HL-60 (cell line): ENCODE measurements around the gene FADS3.

Experiments used
- DNase-seq, 2 experiments: peaks; one replicate each; pipeline ENCODE4 v3.0.0-alpha.2; 2010 to 2020; ENCODE audit warnings: low read depth in 1 of 2, low spot score in 1 of 2
- H3K27ac ChIP-seq: fragments of 250-450 bp; sonication (Bioruptor Pico); replicated peaks from 2 replicates; pipeline ENCODE4 v1.5.1; 2020; ENCODE audit warnings: mild to moderate bottlenecking, moderate library complexity
- H3K27me3 ChIP-seq: fragments of 250-450 bp; sonication (Bioruptor Pico); 2 replicates; pipeline ENCODE4 v1.5.1; 2021; ENCODE audit warnings: mild to moderate bottlenecking, moderate library complexity; ENCODE audit not compliant: insufficient read depth, poor library complexity, severe bottlenecking
- H3K4me3 ChIP-seq: replicated peaks from 2 replicates; pipeline ENCODE4 v1.5.1; 2011; ENCODE audit warnings: mild to moderate bottlenecking, control low read depth, low read length; ENCODE audit not compliant: insufficient read depth
- GABPA ChIP-seq: IDR thresholded peaks from 2 replicates; pipeline ENCODE4 v1.6.1; 2012; ENCODE audit warnings: low read depth
- POLR2AphosphoS5 ChIP-seq: IDR thresholded peaks from 2 replicates; pipeline ENCODE4 v1.6.1; 2012; ENCODE audit warnings: low read depth
- SPI1 ChIP-seq: IDR thresholded peaks from 2 replicates; pipeline ENCODE4 v1.6.1; 2012; ENCODE audit warnings: low read depth, mild to moderate bottlenecking, borderline replicate concordance
- TF ChIP-seq, protein P1 (sequence below): IDR thresholded peaks from 2 replicates; pipeline ENCODE4 v1.6.1; 2012; ENCODE audit warnings: low read depth; ENCODE audit not compliant: insufficient replicate concordance
- TF ChIP-seq, protein P2 (sequence below): IDR thresholded peaks from one replicate; pipeline ENCODE4 v1.5.1; 2011; ENCODE audit warnings: low read length, control low read depth, inconsistent platforms; ENCODE audit not compliant: insufficient read depth

Gene FADS3

DNA sequence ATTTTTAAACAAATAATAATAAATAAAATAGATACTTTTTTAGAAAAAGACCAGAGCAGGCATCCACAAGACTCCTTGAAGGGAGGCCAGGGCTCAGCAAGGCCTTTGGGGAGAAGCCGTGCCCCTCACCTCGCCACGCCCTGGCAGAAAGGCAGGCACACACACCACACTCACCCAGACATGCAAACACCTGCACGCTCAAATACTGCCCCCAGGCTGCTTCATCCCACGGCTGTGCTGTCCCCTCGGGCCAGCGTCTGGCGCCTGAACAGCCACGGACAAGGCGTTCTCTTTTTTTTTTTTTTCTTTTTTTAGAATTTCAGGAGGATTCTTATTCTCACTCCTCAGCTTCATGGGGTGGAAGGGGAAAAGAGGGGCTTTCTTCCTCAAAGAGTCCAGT lies 1.5 kb downstream of the FADS3 start:
- no peak overlapping the region for H3K27ac ChIP-seq
- peaks cover 19% of the 10 kb centered on the region for H3K27me3 ChIP-seq
- H3K4me3 ChIP-seq = no peak overlapping the region
- DNase-seq = no peak
- TF ChIP-seq POLR2AphosphoS5 (no peak), GABPA (no peak), SPI1 (no peak)
- TF ChIP-seq, protein P1, sequence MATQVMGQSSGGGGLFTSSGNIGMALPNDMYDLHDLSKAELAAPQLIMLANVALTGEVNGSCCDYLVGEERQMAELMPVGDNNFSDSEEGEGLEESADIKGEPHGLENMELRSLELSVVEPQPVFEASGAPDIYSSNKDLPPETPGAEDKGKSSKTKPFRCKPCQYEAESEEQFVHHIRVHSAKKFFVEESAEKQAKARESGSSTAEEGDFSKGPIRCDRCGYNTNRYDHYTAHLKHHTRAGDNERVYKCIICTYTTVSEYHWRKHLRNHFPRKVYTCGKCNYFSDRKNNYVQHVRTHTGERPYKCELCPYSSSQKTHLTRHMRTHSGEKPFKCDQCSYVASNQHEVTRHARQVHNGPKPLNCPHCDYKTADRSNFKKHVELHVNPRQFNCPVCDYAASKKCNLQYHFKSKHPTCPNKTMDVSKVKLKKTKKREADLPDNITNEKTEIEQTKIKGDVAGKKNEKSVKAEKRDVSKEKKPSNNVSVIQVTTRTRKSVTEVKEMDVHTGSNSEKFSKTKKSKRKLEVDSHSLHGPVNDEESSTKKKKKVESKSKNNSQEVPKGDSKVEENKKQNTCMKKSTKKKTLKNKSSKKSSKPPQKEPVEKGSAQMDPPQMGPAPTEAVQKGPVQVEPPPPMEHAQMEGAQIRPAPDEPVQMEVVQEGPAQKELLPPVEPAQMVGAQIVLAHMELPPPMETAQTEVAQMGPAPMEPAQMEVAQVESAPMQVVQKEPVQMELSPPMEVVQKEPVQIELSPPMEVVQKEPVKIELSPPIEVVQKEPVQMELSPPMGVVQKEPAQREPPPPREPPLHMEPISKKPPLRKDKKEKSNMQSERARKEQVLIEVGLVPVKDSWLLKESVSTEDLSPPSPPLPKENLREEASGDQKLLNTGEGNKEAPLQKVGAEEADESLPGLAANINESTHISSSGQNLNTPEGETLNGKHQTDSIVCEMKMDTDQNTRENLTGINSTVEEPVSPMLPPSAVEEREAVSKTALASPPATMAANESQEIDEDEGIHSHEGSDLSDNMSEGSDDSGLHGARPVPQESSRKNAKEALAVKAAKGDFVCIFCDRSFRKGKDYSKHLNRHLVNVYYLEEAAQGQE = no peak
- TF ChIP-seq, protein P2, sequence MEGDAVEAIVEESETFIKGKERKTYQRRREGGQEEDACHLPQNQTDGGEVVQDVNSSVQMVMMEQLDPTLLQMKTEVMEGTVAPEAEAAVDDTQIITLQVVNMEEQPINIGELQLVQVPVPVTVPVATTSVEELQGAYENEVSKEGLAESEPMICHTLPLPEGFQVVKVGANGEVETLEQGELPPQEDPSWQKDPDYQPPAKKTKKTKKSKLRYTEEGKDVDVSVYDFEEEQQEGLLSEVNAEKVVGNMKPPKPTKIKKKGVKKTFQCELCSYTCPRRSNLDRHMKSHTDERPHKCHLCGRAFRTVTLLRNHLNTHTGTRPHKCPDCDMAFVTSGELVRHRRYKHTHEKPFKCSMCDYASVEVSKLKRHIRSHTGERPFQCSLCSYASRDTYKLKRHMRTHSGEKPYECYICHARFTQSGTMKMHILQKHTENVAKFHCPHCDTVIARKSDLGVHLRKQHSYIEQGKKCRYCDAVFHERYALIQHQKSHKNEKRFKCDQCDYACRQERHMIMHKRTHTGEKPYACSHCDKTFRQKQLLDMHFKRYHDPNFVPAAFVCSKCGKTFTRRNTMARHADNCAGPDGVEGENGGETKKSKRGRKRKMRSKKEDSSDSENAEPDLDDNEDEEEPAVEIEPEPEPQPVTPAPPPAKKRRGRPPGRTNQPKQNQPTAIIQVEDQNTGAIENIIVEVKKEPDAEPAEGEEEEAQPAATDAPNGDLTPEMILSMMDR = no peak

DNA sequence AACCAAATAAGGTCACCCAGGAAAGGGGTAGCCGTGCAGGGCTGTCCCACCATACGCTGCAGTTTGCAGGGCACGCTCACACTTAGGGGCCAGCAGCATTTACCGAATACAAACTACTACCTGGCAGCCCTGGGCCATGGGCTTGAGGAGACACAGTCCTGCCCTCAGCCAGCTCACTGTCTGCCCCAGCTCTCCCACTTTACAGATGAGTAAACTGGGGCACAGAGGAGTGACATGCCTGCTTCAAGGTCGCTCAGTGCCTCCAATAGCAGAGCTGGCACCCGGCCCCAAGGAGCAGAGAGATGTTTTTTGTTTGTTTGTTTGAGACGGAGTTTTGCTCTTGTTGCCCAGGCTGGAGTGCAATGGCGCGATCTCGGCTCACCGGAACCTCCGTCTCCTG lies 2.8 kb downstream of the FADS3 start:
- no peak overlapping the region for H3K27ac ChIP-seq
- no peak for DNase-seq
- TF ChIP-seq GABPA = no peak
- TF ChIP-seq, protein P2 = no peak
- TF ChIP-seq SPI1 = no peak
- no peak for TF ChIP-seq POLR2AphosphoS5
- TF ChIP-seq, protein P1 = no peak
- H3K4me3 ChIP-seq = no peak overlapping the region
- H3K27me3 ChIP-seq = peaks cover 16% of the 10 kb centered on the region

DNA sequence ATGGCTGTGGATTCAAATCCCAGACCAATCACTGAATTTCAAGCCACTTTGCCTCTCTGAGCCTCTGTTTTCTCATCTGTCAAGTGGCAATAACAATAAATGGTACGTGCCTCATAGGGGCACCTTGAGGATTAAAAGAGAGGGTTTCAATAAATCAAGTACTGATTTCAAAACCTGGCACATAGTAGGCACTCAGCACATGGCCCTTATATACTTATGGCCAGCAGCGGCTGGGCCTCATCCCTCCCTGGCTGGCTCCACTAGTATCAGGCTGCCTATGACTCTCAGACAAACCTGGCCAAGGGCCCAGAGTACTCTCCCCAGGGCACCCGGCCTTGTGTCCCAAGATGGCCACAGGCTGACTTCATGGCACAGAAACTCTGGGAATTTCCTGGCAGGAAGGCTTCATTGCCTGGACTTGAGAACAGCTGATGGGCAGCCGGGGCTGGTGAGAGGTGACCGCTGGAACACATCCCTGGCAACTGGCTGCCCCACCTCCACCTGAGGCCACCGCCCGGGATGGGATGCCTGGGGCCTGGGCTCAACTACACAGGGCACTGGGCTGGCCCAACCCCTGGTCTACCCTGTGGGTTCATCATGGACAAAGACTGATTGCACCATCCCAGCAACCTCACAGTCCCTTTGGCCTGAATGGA lies 3.4 kb downstream of the FADS3 start:
- H3K4me3 ChIP-seq = no peak overlapping the region
- H3K27me3 ChIP-seq = peaks cover 16% of the 10 kb centered on the region
- TF ChIP-seq GABPA (no peak), SPI1 (no peak), POLR2AphosphoS5 (no peak)
- TF ChIP-seq, protein P2 = no peak
- TF ChIP-seq, protein P1 = no peak
- no peak overlapping the region for H3K27ac ChIP-seq
- no peak for DNase-seq
